ENCODE results near the gene VIPR1.
"Not testable (repeated sequence)": the region's sequence is repeated elsewhere in the genome, so short reads cannot be mapped to it uniquely, and the experiment has no call there.

The VIPR1 gene

DNA sequence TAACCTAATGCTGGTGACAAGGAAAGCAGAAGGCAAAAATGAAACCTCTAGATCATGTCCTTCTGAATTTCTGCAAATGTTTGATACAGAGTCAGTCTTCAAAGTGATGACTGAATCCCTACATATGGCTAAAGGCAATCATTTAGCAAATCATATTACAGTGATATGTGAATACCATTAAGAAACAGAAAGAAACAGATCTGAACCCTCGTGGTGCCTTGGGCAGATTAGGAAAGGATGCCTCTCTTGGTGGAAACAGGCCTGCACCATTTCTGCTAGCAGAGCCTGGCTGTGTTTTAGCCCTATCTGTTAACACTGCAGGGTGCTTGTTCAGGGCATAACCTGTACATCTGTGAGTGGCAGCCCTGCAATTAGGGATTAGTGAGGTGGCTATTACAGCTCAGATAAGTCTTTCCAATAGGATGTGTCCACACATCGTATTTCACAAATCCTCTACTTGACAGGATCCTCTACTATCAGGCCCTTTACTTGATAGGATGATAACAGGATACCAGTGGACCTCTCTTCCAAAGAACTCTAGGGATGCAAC is 67.2 kb downstream of the VIPR1 start:
- no peak for DNase-seq

- peak in 18 of 56 donors; percentile 3 to 55 (median 14) for DNase-seq
Observed at GRCh38 chr3:42572278-42572677, 69.8 kb downstream of the VIPR1 start.

GRCh38 chr3:42575137-42575741 is 72.8 kb downstream of the VIPR1 start:
- DNase-seq = no peak

GRCh38 chr3:42578054-42578453 is 75.6 kb downstream of the VIPR1 start:
- no peak for DNase-seq

DNA sequence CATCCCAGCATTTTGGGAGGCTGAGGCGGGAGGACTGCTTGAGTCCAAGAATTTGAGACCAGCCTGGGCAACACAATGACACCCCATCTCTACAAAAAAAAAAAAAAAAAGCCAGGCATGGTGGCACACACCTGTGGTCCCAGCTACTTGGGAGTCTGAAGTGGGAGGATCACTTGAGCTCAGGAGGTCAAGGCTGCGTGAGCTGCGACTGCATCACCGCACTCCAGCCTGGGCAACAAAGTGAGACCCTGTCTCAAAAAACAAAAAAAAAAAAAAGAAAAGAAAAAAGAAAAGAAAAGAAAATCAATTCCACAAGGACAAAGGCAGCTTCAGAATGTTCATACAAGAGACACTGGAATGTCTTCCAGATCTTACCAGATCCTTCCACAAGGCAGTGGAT is 76.9 kb downstream of the VIPR1 start:
- not testable (repeated sequence) for DNase-seq

DNA sequence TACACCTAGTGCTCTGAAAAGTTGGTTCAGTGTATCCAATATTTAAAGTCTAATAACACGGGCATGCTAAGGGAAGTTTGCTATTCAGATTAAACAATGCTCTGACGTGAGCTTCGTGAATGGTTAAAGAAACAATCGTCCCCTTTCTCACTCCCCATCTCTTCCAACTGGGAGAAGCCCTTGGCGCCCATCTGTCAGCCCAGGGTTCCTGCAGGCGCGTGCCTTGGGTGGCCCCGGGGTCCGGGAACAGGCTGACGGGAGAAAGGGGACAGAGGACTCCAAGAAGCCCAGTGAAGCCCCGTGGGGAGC is 78.9 kb downstream of the VIPR1 start:
- DNase-seq = peak in 4 of 56 donors; percentile 47 to 68 (median 61)

DNA sequence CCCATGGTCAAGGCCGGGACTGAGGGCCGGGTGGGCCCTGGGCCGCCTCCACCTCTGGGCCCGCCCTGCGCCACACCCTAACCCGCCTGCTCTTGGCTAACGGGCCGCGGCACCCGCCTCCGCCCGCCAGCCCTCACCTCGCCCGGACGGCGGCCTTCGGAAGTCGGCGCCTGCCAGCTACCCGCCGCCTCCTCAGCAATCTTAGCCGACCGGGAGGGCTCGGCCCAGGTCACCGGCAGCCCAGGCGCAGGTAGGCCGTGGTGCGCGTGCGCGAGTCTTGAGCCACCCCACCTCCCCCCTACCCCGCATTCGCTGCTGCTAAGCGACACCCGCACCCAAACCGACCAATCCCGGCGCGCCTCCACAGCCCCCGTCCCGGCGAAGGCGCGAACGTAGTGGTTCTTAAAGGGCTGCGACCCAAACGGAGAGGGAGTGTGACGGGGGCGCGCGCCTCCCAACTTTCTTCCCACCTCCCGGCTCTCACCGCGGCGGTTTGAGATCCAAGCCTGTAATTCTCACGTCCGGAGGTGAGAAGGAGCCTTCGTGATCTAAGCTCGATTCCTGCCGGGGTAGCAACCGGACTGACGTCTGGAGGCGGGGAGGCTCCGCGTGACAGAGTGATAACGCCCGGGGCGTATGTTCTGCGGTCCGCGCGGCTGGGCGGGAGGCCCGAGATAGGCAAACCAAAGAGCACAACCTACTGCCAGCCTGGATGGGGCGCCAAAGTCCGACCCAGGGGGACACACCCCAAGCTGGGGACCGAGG is 79.4 kb downstream of the VIPR1 start, which contains the start of gene SEC22C:
SEC22C (minus strand) TSS at position 259 of the 765 bp plus-strand sequence. CDS start 12,921 bp downstream, outside the sequence.
- peak; percentile 49 to 96 (median 90) for DNase-seq

- no peak for DNase-seq
Observed at GRCh38 chr3:42582474-42583070, 80.1 kb downstream of the VIPR1 start.

All from amygdala (tissue), 56 donors.